HepG2 (cell line): ENCODE data around the gene METRNL. TPM values are rescaled to one million over a fixed set of nuclear protein-coding genes. Genes with fewer than 3 reads are reported as not detected.

Experiments
- ATAC-seq: fragments of 200-7000 bp; cut with Tn5 transposase; 3 replicates; pipeline ENCODE4 v1.9.1; 2020; ENCODE audit warnings: mild to moderate bottlenecking, moderate library complexity
- BruUV-seq: library from RNA; stranded (reverse); fragments of 400-500 nt; replicated peaks from 2 replicates; lab custom pipeline; 2021; lab: Mats Ljungman, UMichigan
- CTCF ChIA-PET: fragments of 300-600 bp; formaldehyde crosslinking; extraction: SDS; loops from one replicate; lab custom pipeline; 2021; ENCODE audit warnings: low total read pairs, inconsistent platforms, low intra/inter-chr PET ratio; lab: Yijun Ruan, JAX
- POLR2A ChIA-PET: fragments of 350-600 bp; sonication (Branson Sonifier 250); formaldehyde crosslinking; loops from one replicate; lab custom pipeline; 2020; ENCODE audit warnings: antibody characterized with exemption, inconsistent platforms; lab: Yijun Ruan, JAX
- DNase-seq: peaks from one replicate; pipeline ENCODE4 v3.0.0-alpha.2; 2015; ENCODE audit warnings: low spot score
- FAIRE-seq: peaks from 3 replicates; lab custom pipeline; 2011; peaks lifted over from hg19 to GRCh38; lab: Jason Lieb, UNC
- H2AFZ ChIP-seq: one replicate; pipeline ENCODE4 v1.6.1; 2011; ENCODE audit warnings: low read length, inconsistent platforms
- H3K27ac ChIP-seq: fragments of 300-600 bp; 3 replicates; pipeline ENCODE4 v1.8.0; 2011; ENCODE audit warnings: mixed run types, mild to moderate bottlenecking, mixed read lengths, low read length, inconsistent platforms; ENCODE audit not compliant: insufficient read depth; ENCODE audit errors: extremely low read length
- H3K27me3 ChIP-seq, 2 experiments: fragments of 200-600 bp in 1 of 2; 2 replicates in 1 of 2; 3 replicates in 1 of 2; pipeline versions ENCODE4 v1.6.0 to v1.8.0; 2011; ENCODE audit warnings: low read length in 2 of 2, mild to moderate bottlenecking in 2 of 2, moderate library complexity in 2 of 2, inconsistent platforms in 1 of 2; ENCODE audit not compliant: insufficient read depth in 2 of 2, control insufficient read depth in 1 of 2
- H3K36me3 ChIP-seq, 2 experiments: fragments of 200-600 bp in 1 of 2; replicated peaks in 1 of 2; 2 replicates in 1 of 2; 3 replicates in 1 of 2; pipeline versions ENCODE4 v1.5.1 to v1.8.0; 2011; ENCODE audit warnings: low read length in 2 of 2, inconsistent platforms in 1 of 2; ENCODE audit not compliant: insufficient read depth in 2 of 2, control insufficient read depth in 1 of 2
- H3K4me1 ChIP-seq: 2 replicates; pipeline ENCODE4 v1.5.1; 2012; ENCODE audit warnings: low read length, inconsistent platforms; ENCODE audit not compliant: insufficient read depth
- H3K4me2 ChIP-seq: 2 replicates; pipeline ENCODE4 v1.6.0; 2011; ENCODE audit warnings: low read depth, low read length, inconsistent platforms
- H3K4me3 ChIP-seq, 3 experiments: fragments of 200-600 bp in 1 of 3; sonication (generic), shearing (Covaris generic) in 1 of 3; replicated peaks in 1 of 3; 2 replicates each; pipeline ENCODE4 v1.5.1; 2011 to 2016; ENCODE audit warnings: low read length in 3 of 3, inconsistent platforms in 2 of 3, low read depth in 2 of 3, mild to moderate bottlenecking in 2 of 3, control low read depth in 1 of 3, mixed read lengths in 1 of 3; ENCODE audit not compliant: insufficient read depth in 1 of 3
- H3K79me2 ChIP-seq: one replicate; pipeline ENCODE4 v1.6.1; 2011; ENCODE audit warnings: low read length, inconsistent platforms; ENCODE audit not compliant: insufficient read depth
- H3K9ac ChIP-seq: 2 replicates; pipeline ENCODE4 v1.6.0; 2011; ENCODE audit warnings: mild to moderate bottlenecking, low read depth, low read length, inconsistent platforms; ENCODE audit not compliant: insufficient read depth
- H3K9me3 ChIP-seq: 2 replicates; pipeline ENCODE4 v1.5.1; 2012; ENCODE audit warnings: mild to moderate bottlenecking, low read length
- H4K20me1 ChIP-seq: 2 replicates; pipeline ENCODE4 v1.6.0; 2011; ENCODE audit warnings: inconsistent platforms, mild to moderate bottlenecking, low read length, moderate library complexity; ENCODE audit not compliant: insufficient read depth
- ATF4 ChIP-seq, 2 experiments: fragments of 450-650 bp in 1 of 2; sonication (generic) in 1 of 2; formaldehyde crosslinking; IDR thresholded peaks; 2 replicates each; pipeline versions ENCODE4 v1.5.0 to v1.8.0; 2020 to 2022; ENCODE audit warnings: mild to moderate bottlenecking in 1 of 2, missing genetic modification reagents in 1 of 2
- CREBL2 ChIP-seq: sonication (generic); formaldehyde crosslinking; IDR thresholded peaks from 2 replicates; pipeline ENCODE4 v1.8.1; 2023; ENCODE audit warnings: missing genetic modification reagents, mild to moderate bottlenecking, borderline replicate concordance
- KDM1A ChIP-seq: IDR thresholded peaks from 2 replicates; pipeline ENCODE4 v1.6.1; 2016; ENCODE audit warnings: missing compliant biosample characterization
- KLF9 ChIP-seq: IDR thresholded peaks from 2 replicates; pipeline ENCODE4 v1.6.1; 2016; ENCODE audit warnings: low read depth
- POLR2AphosphoS2 ChIP-seq: IDR thresholded peaks from 2 replicates; pipeline ENCODE4 v1.6.1; 2011; ENCODE audit warnings: low read depth, low read length, improper control_type of control experiment
- RAD21 ChIP-seq: fragments of 450-650 bp; formaldehyde crosslinking; IDR thresholded peaks from 2 replicates; pipeline ENCODE4 v1.5.0; 2020; ENCODE audit warnings: mild to moderate bottlenecking
- RBAK ChIP-seq: sonication (generic); formaldehyde crosslinking; IDR thresholded peaks from 2 replicates; pipeline ENCODE4 v1.5.1; 2020; ENCODE audit warnings: mild to moderate bottlenecking, missing genetic modification reagents
- SYNCRIP ChIP-seq: fragments of 200-400 bp; formaldehyde crosslinking; IDR thresholded peaks from 2 replicates; pipeline ENCODE4 v1.6.1; 2018; ENCODE audit warnings: mild to moderate bottlenecking, low read depth, low read length; ENCODE audit not compliant: insufficient read depth
- TBL1XR1 ChIP-seq: fragments of 150-350 bp; IDR thresholded peaks from 2 replicates; pipeline ENCODE4 v1.6.1; 2014; ENCODE audit warnings: borderline replicate concordance, low read length; ENCODE audit not compliant: partially characterized antibody
- THAP9 ChIP-seq: sonication (generic); formaldehyde crosslinking; IDR thresholded peaks from 2 replicates; pipeline ENCODE4; 2020; ENCODE audit warnings: missing genetic modification reagents, mild to moderate bottlenecking, borderline replicate concordance
- TRAFD1 ChIP-seq: sonication (generic); formaldehyde crosslinking; IDR thresholded peaks from 2 replicates; pipeline ENCODE4 v1.5.1; 2020; ENCODE audit warnings: missing genetic modification reagents, mild to moderate bottlenecking, borderline replicate concordance
- ZBTB26 ChIP-seq: IDR thresholded peaks from 2 replicates; pipeline ENCODE4 v1.6.1; 2016; ENCODE audit warnings: missing compliant biosample characterization, missing genetic modification reagents, borderline replicate concordance
- ZBTB42 ChIP-seq: sonication (generic); formaldehyde crosslinking; IDR thresholded peaks from 2 replicates; pipeline ENCODE4 v1.5.0; 2020; ENCODE audit warnings: mild to moderate bottlenecking, missing genetic modification reagents
- ZC3H4 ChIP-seq: sonication (generic); formaldehyde crosslinking; IDR thresholded peaks from 2 replicates; pipeline ENCODE4 v1.4.0; 2020; ENCODE audit warnings: missing genetic modification reagents, borderline replicate concordance
- ZNF34 ChIP-seq: sonication (generic); formaldehyde crosslinking; IDR thresholded peaks from 2 replicates; pipeline ENCODE4 v1.4.0; 2020; ENCODE audit warnings: mild to moderate bottlenecking, missing genetic modification reagents, borderline replicate concordance
- ZNF546 ChIP-seq: sonication (generic); formaldehyde crosslinking; conservative IDR thresholded peaks from 2 replicates; pipeline ENCODE4 v1.8.1; 2023; ENCODE audit warnings: mild to moderate bottlenecking, missing genetic modification reagents
- ZNF772 ChIP-seq: sonication (generic); formaldehyde crosslinking; IDR thresholded peaks from 2 replicates; pipeline ENCODE4 v1.5.0; 2020; ENCODE audit warnings: mild to moderate bottlenecking, missing genetic modification reagents
- ZNF841 ChIP-seq: sonication (generic); formaldehyde crosslinking; IDR thresholded peaks from 2 replicates; pipeline ENCODE4 v1.8.1; 2023; ENCODE audit warnings: missing genetic modification reagents, borderline replicate concordance
- WGBS: methylation state at CpG from one replicate; pipeline ENCODE4 v1.1.6; 2017; ENCODE audit warnings: low lambda C conversion rate; 5-methylcytosine and 5-hydroxymethylcytosine counted together
- in situ Hi-C: cut with HindIII; loops from 2 replicates; pipeline ENCODE4 v1.10.0; 2017; ENCODE audit warnings: low pct_unique_long_range_greater_than_20kb; ENCODE audit not compliant: extremely low pct_ligation_motif_present
- intact Hi-C: fragments of 100-400 bp; cut with micrococcal nuclease; formaldehyde crosslinking; loops from one replicate; pipeline ENCODE4 v1.10.0; 2022; ENCODE audit not compliant: unreplicated experiment
- polyA plus RNA-seq, 8 experiments: library from polyadenylated mRNA; depleted of rRNA in 3 of 8; stranded (reverse) in 7 of 8; unstranded in 1 of 8; fragments of >200 nt; fragmentation: Illumina TruSeq in 4 of 8; extraction: Trizol in 4 of 8; gene quantifications; 2 replicates each; pipeline versions ENCODE4 v1.2.1 to v1.2.3, GENCODE V29; 2011 to 2016; ENCODE audit warnings: low read depth in 4 of 8, missing spikeins in 1 of 8, mixed read lengths in 1 of 8; ENCODE audit not compliant: insufficient read depth in 1 of 8
- total RNA-seq, 5 experiments: library from RNA; depleted of rRNA; stranded (reverse); fragments of >200 nt; fragmentation: Illumina TruSeq; extraction: Trizol; gene quantifications; 2 replicates each; pipeline ENCODE4 v1.2.3, GENCODE V29; 2016; ENCODE audit warnings: low read depth in 1 of 5

Gene METRNL
- total and polyA plus RNA-seq, 2 of the 13 experiments (the other 11 are each of a cell fraction or from before 2014, with no cell fraction given) = 0.66 to 0.84 TPM

GRCh38 chr17:83032781-83033180 is 46.6 kb upstream of the METRNL start (continued):
- TF ChIP-seq CREBL2 (CRISPR knock-in tag) (no peak), POLR2AphosphoS2 (no peak), SYNCRIP (no peak), ZNF546 (no peak), TRAFD1 (CRISPR knock-in tag) (no peak), RBAK (CRISPR knock-in tag) (no peak)

GRCh38 chr17:83034525-83034924 is 44.9 kb upstream of the METRNL start:
- H3K27me3 ChIP-seq = no peaks in the 10 kb centered on the region
- intact Hi-C loops = no loop called here
- H3K4me1 ChIP-seq = no peaks in the 10 kb centered on the region
- H3K27ac ChIP-seq = no peak overlapping the region
- peaks cover 22 to 49% of the 10 kb centered on the region in 2 experiments; a peak in 4 of 5 replicates for H3K36me3 ChIP-seq
- no peak overlapping the region for H3K4me3 ChIP-seq
- no peak overlapping the region for H3K4me2 ChIP-seq
- no peak for DNase-seq
- ChIA-PET CTCF (no interaction called here), POLR2A (no interaction called here)
- in situ Hi-C loops = no loop called here
- no peak for FAIRE-seq
- no TSS peak for BruUV-seq
- no peaks in the 10 kb centered on the region for H3K79me2 ChIP-seq
- H3K9ac ChIP-seq = no peak overlapping the region
- no peaks in the 10 kb centered on the region for H4K20me1 ChIP-seq
- no peaks in the 10 kb centered on the region for H3K9me3 ChIP-seq
- 96% methylated on average over 14 of the region's 14 CpGs for WGBS
- no peak for ATAC-seq
- H2AFZ ChIP-seq = no peak overlapping the region
- TF ChIP-seq ZBTB42 (CRISPR knock-in tag) = no peak
- no peak for TF ChIP-seq ZNF772 (CRISPR knock-in tag)
- no peak for TF ChIP-seq ZNF34 (CRISPR knock-in tag)
- TF ChIP-seq TBL1XR1 = no peak
- TF ChIP-seq ZC3H4 (CRISPR knock-in tag) = no peak
- TF ChIP-seq THAP9 (CRISPR knock-in tag) = no peak
- TF ChIP-seq ATF4 (CRISPR knock-in tag; IDR thresholded peaks at IDR 0.05) = no peak
- TF ChIP-seq ZNF841 (CRISPR knock-in tag) = no peak
- TF ChIP-seq RAD21 = no peak
- no peak for TF ChIP-seq KLF9
- TF ChIP-seq KDM1A (CRISPR knock-in tag) = no peak
- TF ChIP-seq ZBTB26 (CRISPR knock-in tag) = no peak
